Liver (tissue), 9 donors: ENCODE measurements around the gene MRGPRF. TPM values are rescaled to one million over a fixed set of nuclear protein-coding genes. Genes with fewer than 3 reads are reported as not detected.

ENCODE experiments used
- DNase-seq: peaks from one replicate; pipeline ENCODE4 v3.0.0-alpha.2; 2017; ENCODE audit warnings: low spot score
- H3K27ac ChIP-seq, 2 donors: one replicate each; pipeline ENCODE4 v1.7.0; 2013; ENCODE audit warnings: inconsistent platforms in 2 of 2, low read length in 2 of 2, control low read depth in 1 of 2, low read depth in 1 of 2, mild to moderate bottlenecking in 1 of 2
- H3K27me3 ChIP-seq, 4 donors: one replicate each; pipeline versions ENCODE4 v1.6.1 to v1.7.0; 2013; ENCODE audit warnings: low read length in 3 of 4, inconsistent platforms in 1 of 4, mild to moderate bottlenecking in 1 of 4, moderate library complexity in 1 of 4; ENCODE audit not compliant: control insufficient read depth in 4 of 4, insufficient read depth in 4 of 4
- H3K36me3 ChIP-seq, 4 donors: one replicate each; pipeline versions ENCODE4 v1.6.1 to v1.7.0; 2013; ENCODE audit warnings: low read length in 3 of 4, mild to moderate bottlenecking in 3 of 4, low read depth in 1 of 4, moderate library complexity in 1 of 4; ENCODE audit not compliant: control insufficient read depth in 4 of 4, insufficient read depth in 3 of 4
- H3K4me1 ChIP-seq, 4 donors: one replicate each; pipeline versions ENCODE4 v1.6.1 to v1.7.0; 2013; ENCODE audit warnings: low read length in 3 of 4, mild to moderate bottlenecking in 3 of 4, moderate library complexity in 1 of 4; ENCODE audit not compliant: control insufficient read depth in 4 of 4, insufficient read depth in 4 of 4
- H3K4me3 ChIP-seq, 3 donors: one replicate each; pipeline versions ENCODE4 v1.6.1 to v1.7.0; 2013; ENCODE audit warnings: low read length in 3 of 3, control low read depth in 1 of 3, low read depth in 1 of 3, mild to moderate bottlenecking in 1 of 3
- H3K9ac ChIP-seq, 2 donors: one replicate each; pipeline ENCODE4 v1.7.0; 2013; ENCODE audit warnings: low read length in 2 of 2, mild to moderate bottlenecking in 2 of 2, moderate library complexity in 2 of 2, control low read depth in 1 of 2, low read depth in 1 of 2
- H3K9me3 ChIP-seq, 4 donors: one replicate each; pipeline versions ENCODE4 v1.6.1 to v1.7.0; 2013; ENCODE audit warnings: low read length in 3 of 4; ENCODE audit not compliant: control insufficient read depth in 4 of 4
- ATF3 ChIP-seq: IDR thresholded peaks from 2 replicates; pipeline ENCODE4 v1.6.1; 2016; ENCODE audit warnings: antibody characterized with exemption
- CTCF ChIP-seq: fragments of 150-350 bp; IDR thresholded peaks from 2 replicates; pipeline ENCODE4 v1.5.1; 2017; ENCODE audit warnings: improper control_type of control experiment, low read depth, low read length; ENCODE audit not compliant: missing input control
- EGR1 ChIP-seq, 2 donors: IDR thresholded peaks; 2 replicates each; pipeline ENCODE4 v1.6.1; 2016 to 2018; ENCODE audit warnings: antibody characterized with exemption in 2 of 2, low read depth in 2 of 2
- FOXA1 ChIP-seq: IDR thresholded peaks from 2 replicates; pipeline ENCODE4 v1.6.1; 2016; ENCODE audit warnings: antibody characterized with exemption
- FOXA2 ChIP-seq: IDR thresholded peaks from 2 replicates; pipeline ENCODE4 v1.6.1; 2016; ENCODE audit warnings: antibody characterized with exemption
- GABPA ChIP-seq, 2 donors: IDR thresholded peaks in 1 of 2; conservative IDR thresholded peaks in 1 of 2; 2 replicates each; pipeline ENCODE4 v1.6.1; 2016; ENCODE audit warnings: antibody characterized with exemption in 2 of 2, mild to moderate bottlenecking in 1 of 2, moderate library complexity in 1 of 2
- HNF4A ChIP-seq, 2 donors: conservative IDR thresholded peaks; 2 replicates each; pipeline ENCODE4 v1.6.1; 2016; ENCODE audit warnings: antibody characterized with exemption in 2 of 2, mild to moderate bottlenecking in 2 of 2
- HNF4G ChIP-seq: IDR thresholded peaks from 2 replicates; pipeline ENCODE4 v1.6.1; 2016; ENCODE audit warnings: antibody characterized with exemption
- JUND ChIP-seq, 2 donors: IDR thresholded peaks; 2 replicates each; pipeline ENCODE4 v1.6.1; 2016; ENCODE audit warnings: antibody characterized with exemption in 2 of 2
- MAX ChIP-seq: IDR thresholded peaks from 2 replicates; pipeline ENCODE4 v1.6.1; 2016; ENCODE audit warnings: antibody characterized with exemption
- NR2F2 ChIP-seq: IDR thresholded peaks from 2 replicates; pipeline ENCODE4 v1.6.1; 2016; ENCODE audit warnings: antibody characterized with exemption
- RAD21 ChIP-seq, 2 donors: IDR thresholded peaks; 2 replicates each; pipeline ENCODE4 v1.6.1; 2016; ENCODE audit warnings: antibody characterized with exemption in 2 of 2, mild to moderate bottlenecking in 2 of 2
- RXRA ChIP-seq, 2 donors: IDR thresholded peaks; 2 replicates each; pipeline ENCODE4 v1.6.1; 2017 to 2018; ENCODE audit warnings: antibody characterized with exemption in 2 of 2, mild to moderate bottlenecking in 1 of 2
- SP1 ChIP-seq: IDR thresholded peaks from 2 replicates; pipeline ENCODE4 v1.6.1; 2018; ENCODE audit warnings: antibody characterized with exemption, mild to moderate bottlenecking
- TAF1 ChIP-seq: conservative IDR thresholded peaks from 2 replicates; pipeline ENCODE4 v1.6.1; 2016; ENCODE audit warnings: antibody characterized with exemption, mild to moderate bottlenecking
- YY1 ChIP-seq: IDR thresholded peaks from 2 replicates; pipeline ENCODE4 v1.6.1; 2016; ENCODE audit warnings: antibody characterized with exemption, mild to moderate bottlenecking
- WGBS: extraction: QIAGEN DNeasy Blood & Tissue Kit; methylation state at CpG from one replicate; pipeline ENCODE4 v1.1.7; 2013; 5-methylcytosine and 5-hydroxymethylcytosine counted together
- polyA plus RNA-seq, 2 donors: library from polyadenylated mRNA; stranded (reverse) in 1 of 2; unstranded in 1 of 2; fragments of 200-250 nt in 1 of 2; fragments of >200 nt in 1 of 2; fragmentation: Nextera tagmentation in 1 of 2; extraction: Ambion mirVana in 1 of 2; gene quantifications; one replicate each; pipeline versions ENCODE4 v1.2.1 to v1.2.3, GENCODE V29; 2013 to 2015
- total RNA-seq, 2 donors: library from RNA; depleted of rRNA; stranded (reverse); fragments of >200 nt; gene quantifications; one replicate each; pipeline ENCODE4 v1.2.3, GENCODE V29; 2014
- TF ChIP-seq, protein P1 (sequence below): IDR thresholded peaks from 2 replicates; pipeline ENCODE4 v1.6.1; 2016; ENCODE audit warnings: antibody characterized with exemption
- TF ChIP-seq, protein P2 (sequence below): IDR thresholded peaks from 2 replicates; pipeline ENCODE4 v1.6.1; 2016; ENCODE audit warnings: antibody characterized with exemption, mild to moderate bottlenecking
- donor health status: healthy.
- donor health status: healthy.
- donor health status: healthy.
- donor health status: healthy.
- donor health status: healthy.

MRGPRF gene
- total and polyA plus RNA-seq, 4 donors: 1.1 to 4.8 (median 2.5) TPM

- TF ChIP-seq GABPA (IDR thresholded peaks at IDR 0.05 in 1 of 2, conservative IDR thresholded peaks at IDR 0.05 in 1 of 2): no peak
Observed at GRCh38 chr11:69052343-69053168, 39.5 kb upstream of the MRGPRF start (continued).

GRCh38 chr11:69051381-69052342, 38.6 kb upstream of the MRGPRF start:
- Histone ChIP-seq H3K4me1 (peaks cover 28 to 72% (median 60%) of the 10 kb centered on the region in 4 donors), H3K36me3 (peaks cover 0 to 2% (median 0%) of the 10 kb centered on the region in 4 donors), H3K9me3 (no peaks in the 10 kb centered on the region), H3K27me3 (no peaks in the 10 kb centered on the region), H3K9ac (peak overlapping the region; percentile 29 to 57), H3K27ac (peak overlapping the region; percentile 38 to 50), H3K4me3 (no peak overlapping the region)
- no peak for DNase-seq
- 63% methylated on average over 20 of the region's 20 CpGs for WGBS
- TF ChIP-seq HNF4A (conservative IDR thresholded peaks at IDR 0.05): peak; percentile 39 to 53
- peak; percentile 10 for TF ChIP-seq HNF4G
- TF ChIP-seq RXRA (IDR thresholded peaks at IDR 0.05): peak; percentile 94 to 98
- no peak for TF ChIP-seq FOXA2
- no peak for TF ChIP-seq CTCF
- TF ChIP-seq, protein P1, sequence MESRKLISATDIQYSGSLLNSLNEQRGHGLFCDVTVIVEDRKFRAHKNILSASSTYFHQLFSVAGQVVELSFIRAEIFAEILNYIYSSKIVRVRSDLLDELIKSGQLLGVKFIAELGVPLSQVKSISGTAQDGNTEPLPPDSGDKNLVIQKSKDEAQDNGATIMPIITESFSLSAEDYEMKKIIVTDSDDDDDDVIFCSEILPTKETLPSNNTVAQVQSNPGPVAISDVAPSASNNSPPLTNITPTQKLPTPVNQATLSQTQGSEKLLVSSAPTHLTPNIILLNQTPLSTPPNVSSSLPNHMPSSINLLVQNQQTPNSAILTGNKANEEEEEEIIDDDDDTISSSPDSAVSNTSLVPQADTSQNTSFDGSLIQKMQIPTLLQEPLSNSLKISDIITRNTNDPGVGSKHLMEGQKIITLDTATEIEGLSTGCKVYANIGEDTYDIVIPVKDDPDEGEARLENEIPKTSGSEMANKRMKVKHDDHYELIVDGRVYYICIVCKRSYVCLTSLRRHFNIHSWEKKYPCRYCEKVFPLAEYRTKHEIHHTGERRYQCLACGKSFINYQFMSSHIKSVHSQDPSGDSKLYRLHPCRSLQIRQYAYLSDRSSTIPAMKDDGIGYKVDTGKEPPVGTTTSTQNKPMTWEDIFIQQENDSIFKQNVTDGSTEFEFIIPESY: no peak
- no peak for TF ChIP-seq JUND (IDR thresholded peaks at IDR 0.05)
- TF ChIP-seq TAF1: no peak
- no peak for TF ChIP-seq EGR1 (IDR thresholded peaks at IDR 0.05; ENCODE audit: low read depth in 2 of 2)
- TF ChIP-seq FOXA1: no peak
- TF ChIP-seq GABPA (IDR thresholded peaks at IDR 0.05 in 1 of 2, conservative IDR thresholded peaks at IDR 0.05 in 1 of 2): no peak
- TF ChIP-seq MAX: no peak
- TF ChIP-seq, protein P2, sequence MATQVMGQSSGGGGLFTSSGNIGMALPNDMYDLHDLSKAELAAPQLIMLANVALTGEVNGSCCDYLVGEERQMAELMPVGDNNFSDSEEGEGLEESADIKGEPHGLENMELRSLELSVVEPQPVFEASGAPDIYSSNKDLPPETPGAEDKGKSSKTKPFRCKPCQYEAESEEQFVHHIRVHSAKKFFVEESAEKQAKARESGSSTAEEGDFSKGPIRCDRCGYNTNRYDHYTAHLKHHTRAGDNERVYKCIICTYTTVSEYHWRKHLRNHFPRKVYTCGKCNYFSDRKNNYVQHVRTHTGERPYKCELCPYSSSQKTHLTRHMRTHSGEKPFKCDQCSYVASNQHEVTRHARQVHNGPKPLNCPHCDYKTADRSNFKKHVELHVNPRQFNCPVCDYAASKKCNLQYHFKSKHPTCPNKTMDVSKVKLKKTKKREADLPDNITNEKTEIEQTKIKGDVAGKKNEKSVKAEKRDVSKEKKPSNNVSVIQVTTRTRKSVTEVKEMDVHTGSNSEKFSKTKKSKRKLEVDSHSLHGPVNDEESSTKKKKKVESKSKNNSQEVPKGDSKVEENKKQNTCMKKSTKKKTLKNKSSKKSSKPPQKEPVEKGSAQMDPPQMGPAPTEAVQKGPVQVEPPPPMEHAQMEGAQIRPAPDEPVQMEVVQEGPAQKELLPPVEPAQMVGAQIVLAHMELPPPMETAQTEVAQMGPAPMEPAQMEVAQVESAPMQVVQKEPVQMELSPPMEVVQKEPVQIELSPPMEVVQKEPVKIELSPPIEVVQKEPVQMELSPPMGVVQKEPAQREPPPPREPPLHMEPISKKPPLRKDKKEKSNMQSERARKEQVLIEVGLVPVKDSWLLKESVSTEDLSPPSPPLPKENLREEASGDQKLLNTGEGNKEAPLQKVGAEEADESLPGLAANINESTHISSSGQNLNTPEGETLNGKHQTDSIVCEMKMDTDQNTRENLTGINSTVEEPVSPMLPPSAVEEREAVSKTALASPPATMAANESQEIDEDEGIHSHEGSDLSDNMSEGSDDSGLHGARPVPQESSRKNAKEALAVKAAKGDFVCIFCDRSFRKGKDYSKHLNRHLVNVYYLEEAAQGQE: no peak
- TF ChIP-seq RAD21 (IDR thresholded peaks at IDR 0.05): peak in 1 of 2 donors; percentile 50
- TF ChIP-seq NR2F2: no peak
- no peak for TF ChIP-seq ATF3
- TF ChIP-seq YY1: no peak
- TF ChIP-seq SP1: peak; percentile 62
